Tongue (tissue), 2 donors: ENCODE results near the gene SSRP1. TPM values are rescaled to one million over a fixed set of nuclear protein-coding genes. Genes with fewer than 3 reads are reported as not detected.
"Not testable (repeated sequence)": the region's sequence is repeated elsewhere in the genome, so short reads cannot be mapped to it uniquely, and the experiment has no call there.

Source experiments
- DNase-seq: peaks from one replicate; pipeline ENCODE4 v3.0.0-alpha.2; 2015
- total RNA-seq: library from RNA; depleted of rRNA; stranded (reverse); fragments of >200 nt; gene quantifications from one replicate; pipeline ENCODE4 v1.2.3, GENCODE V29; 2014

The SSRP1 gene
- total RNA-seq: 66.2 TPM

- DNase-seq: peak; percentile 95
Measured at GRCh38 chr11:57335343-57336110, at the start of gene SSRP1. SSRP1 (minus strand) TSS chr11:57335892; CDS start chr11:57335121, 771 bp downstream.

- no peak for DNase-seq
Measured at GRCh38 chr11:57380975-57381374, 45.3 kb upstream of the SSRP1 start, which contains the start of gene PRG3. PRG3 (minus strand) TSS chr11:57381150; CDS start chr11:57380708, 442 bp downstream.

- peak; percentile 22 for DNase-seq
Measured at GRCh38 chr11:57379732-57380131, 44.0 kb upstream of the SSRP1 start.

GRCh38 chr11:57378186-57378585 is 42.5 kb upstream of the SSRP1 start:
- DNase-seq: no peak

- no peak for DNase-seq
Measured at GRCh38 chr11:57377107-57377506, 41.4 kb upstream of the SSRP1 start.

GRCh38 chr11:57376095-57377090 is 40.7 kb upstream of the SSRP1 start:
- DNase-seq: no peak

- no peak for DNase-seq
Measured at GRCh38 chr11:57375490-57375889, 39.8 kb upstream of the SSRP1 start.

- no peak for DNase-seq
Measured at GRCh38 chr11:57374966-57375365, 39.3 kb upstream of the SSRP1 start.

GRCh38 chr11:57373146-57373545 is 37.5 kb upstream of the SSRP1 start:
- DNase-seq: no peak

GRCh38 chr11:57370941-57371340 is 35.2 kb upstream of the SSRP1 start:
- no peak for DNase-seq

GRCh38 chr11:57370251-57370650 is 34.6 kb upstream of the SSRP1 start:
- DNase-seq: no peak

GRCh38 chr11:57368845-57369232 is 33.1 kb upstream of the SSRP1 start:
- DNase-seq: no peak

- no peak for DNase-seq
Measured at GRCh38 chr11:57368106-57368844, 32.6 kb upstream of the SSRP1 start.

GRCh38 chr11:57364851-57365660 is 29.4 kb upstream of the SSRP1 start:
- no peak for DNase-seq

GRCh38 chr11:57363131-57364080 is 27.7 kb upstream of the SSRP1 start:
- DNase-seq: no peak

GRCh38 chr11:57361926-57362325 is 26.2 kb upstream of the SSRP1 start:
- DNase-seq: no peak

GRCh38 chr11:57361420-57361819 is 25.7 kb upstream of the SSRP1 start:
- not testable (repeated sequence) for DNase-seq

GRCh38 chr11:57360991-57361390 is 25.3 kb upstream of the SSRP1 start:
- DNase-seq: no peak

GRCh38 chr11:57359896-57360690 is 24.4 kb upstream of the SSRP1 start:
- peak; percentile 81 for DNase-seq
